Neural cell (in vitro differentiated cells): ENCODE data around the gene KIF22. TPM values are rescaled to one million over a fixed set of nuclear protein-coding genes. Genes with fewer than 3 reads are reported as not detected.
"Not testable (repeated sequence)": the region's sequence is repeated elsewhere in the genome, so short reads cannot be mapped to it uniquely, and the experiment has no call there.

Experiments
- H2AFZ ChIP-seq: fragments of 200-600, 300-800 bp; sonication (generic), shearing (Covaris generic); 2 replicates; pipeline ENCODE4 v1.6.0; 2014; ENCODE audit warnings: low read depth, mild to moderate bottlenecking, antibody characterized with exemption, low read length, moderate library complexity
- H3F3A ChIP-seq: fragments of 200-600 bp; shearing (Covaris generic); 2 replicates; pipeline ENCODE4 v1.6.1; 2016; ENCODE audit warnings: mild to moderate bottlenecking, moderate library complexity, mixed read lengths, antibody characterized with exemption, low read length; ENCODE audit not compliant: insufficient read depth, poor library complexity, severe bottlenecking
- H3K27ac ChIP-seq: fragments of 200-600, 300-800 bp; sonication (generic), shearing (Covaris generic); 2 replicates; pipeline ENCODE4 v1.5.1; 2014; ENCODE audit warnings: mild to moderate bottlenecking, low read length, moderate library complexity
- H3K27me3 ChIP-seq: fragments of 300-800, 200-600 bp; sonication (generic), shearing (Covaris generic); 2 replicates; pipeline ENCODE4 v1.6.0; 2014; ENCODE audit warnings: mild to moderate bottlenecking, low read depth, low read length, moderate library complexity; ENCODE audit not compliant: insufficient read depth
- H3K36me3 ChIP-seq: fragments of 300-800, 200-600 bp; sonication (generic), shearing (Covaris generic); 2 replicates; pipeline ENCODE4 v1.5.1; 2014; ENCODE audit warnings: mild to moderate bottlenecking, antibody characterized with exemption, low read length, moderate library complexity; ENCODE audit not compliant: insufficient read depth
- H3K4me2 ChIP-seq: fragments of 300-800, 200-600 bp; sonication (generic), shearing (Covaris generic); 2 replicates; pipeline ENCODE4 v1.6.0; 2014; ENCODE audit warnings: mild to moderate bottlenecking, low read length
- H3K4me3 ChIP-seq: fragments of 300-800, 200-600 bp; sonication (generic), shearing (Covaris generic); 2 replicates; pipeline ENCODE4 v1.5.1; 2014; ENCODE audit warnings: mild to moderate bottlenecking, low read length, moderate library complexity
- H3K79me2 ChIP-seq: fragments of 200-600 bp; shearing (Covaris generic); replicated peaks from 2 replicates; pipeline ENCODE4 v1.6.0; 2014; ENCODE audit warnings: mild to moderate bottlenecking, low read length, moderate library complexity; ENCODE audit not compliant: insufficient read depth
- H3K9ac ChIP-seq: fragments of 300-800, 200-600 bp; sonication (generic), shearing (Covaris generic); 2 replicates; pipeline ENCODE4 v1.6.1; 2016; ENCODE audit warnings: mild to moderate bottlenecking, low read length, mixed read lengths
- H3K9me2 ChIP-seq: fragments of 200-600 bp; shearing (Covaris generic); 2 replicates; pipeline ENCODE4 v1.6.1; 2016; ENCODE audit warnings: mild to moderate bottlenecking, low read length, mixed read lengths; ENCODE audit not compliant: insufficient read depth
- H3K9me3 ChIP-seq: fragments of 200-600, 300-800 bp; sonication (generic), shearing (Covaris generic); 2 replicates; pipeline ENCODE4 v1.6.1; 2016; ENCODE audit warnings: mild to moderate bottlenecking, mixed run types, low read length, moderate library complexity, mixed read lengths
- H4K20me1 ChIP-seq: fragments of 200-600 bp; shearing (Covaris generic); 2 replicates; pipeline ENCODE4 v1.6.1; 2016; ENCODE audit warnings: mild to moderate bottlenecking, mixed run types; ENCODE audit not compliant: insufficient read depth
- EP300 ChIP-seq: fragments of 450-650 bp; conservative IDR thresholded peaks from 2 replicates; pipeline ENCODE4 v1.6.1; 2014; ENCODE audit warnings: antibody characterized with exemption, mild to moderate bottlenecking, moderate library complexity; ENCODE audit not compliant: poor library complexity, severe bottlenecking
- EZH2 ChIP-seq: fragments of 200-600, 300-800 bp; shearing (Covaris generic), sonication (generic); IDR thresholded peaks from 2 replicates; pipeline ENCODE4 v1.6.1; 2014; ENCODE audit warnings: antibody characterized with exemption, low read length, borderline replicate concordance, mild to moderate bottlenecking; ENCODE audit not compliant: insufficient read depth, poor library complexity, severe bottlenecking
- MXI1 ChIP-seq: fragments of 450-650 bp; conservative IDR thresholded peaks from 2 replicates; pipeline ENCODE4 v1.6.1; 2014; ENCODE audit warnings: antibody characterized with exemption, mild to moderate bottlenecking; ENCODE audit not compliant: poor library complexity, severe bottlenecking
- POLR2AphosphoS5 ChIP-seq: IDR thresholded peaks from 2 replicates; pipeline ENCODE4 v1.6.1; 2012
- RAD21 ChIP-seq: fragments of 450-650 bp; conservative IDR thresholded peaks from 2 replicates; pipeline ENCODE4 v1.6.1; 2014; ENCODE audit warnings: antibody characterized with exemption, mild to moderate bottlenecking, moderate library complexity
- SMC3 ChIP-seq: fragments of 450-650 bp; conservative IDR thresholded peaks from 2 replicates; pipeline ENCODE4 v1.6.1; 2014; ENCODE audit warnings: antibody characterized with exemption, mild to moderate bottlenecking, moderate library complexity; ENCODE audit not compliant: poor library complexity
- TAF1 ChIP-seq: IDR thresholded peaks from 2 replicates; pipeline ENCODE4 v1.6.1; 2012; ENCODE audit warnings: low read depth
- polyA plus RNA-seq: library from polyadenylated mRNA; depleted of rRNA; stranded (reverse); fragments of >200 nt; gene quantifications from 2 replicates; pipeline ENCODE4 v1.2.3, GENCODE V29; 2014
- TF ChIP-seq, protein P1 (sequence below): fragments of 450-650 bp; IDR thresholded peaks from 2 replicates; pipeline ENCODE4 v1.5.1; 2014; ENCODE audit warnings: antibody characterized with exemption, mild to moderate bottlenecking, moderate library complexity; ENCODE audit not compliant: poor library complexity, severe bottlenecking
- TF ChIP-seq, protein P2 (sequence below): IDR thresholded peaks from 2 replicates; pipeline ENCODE4 v1.6.1; 2012; ENCODE audit warnings: borderline replicate concordance

The KIF22 gene
- polyA plus RNA-seq, 1 donor from 2014 or later: 81.1 TPM

DNA sequence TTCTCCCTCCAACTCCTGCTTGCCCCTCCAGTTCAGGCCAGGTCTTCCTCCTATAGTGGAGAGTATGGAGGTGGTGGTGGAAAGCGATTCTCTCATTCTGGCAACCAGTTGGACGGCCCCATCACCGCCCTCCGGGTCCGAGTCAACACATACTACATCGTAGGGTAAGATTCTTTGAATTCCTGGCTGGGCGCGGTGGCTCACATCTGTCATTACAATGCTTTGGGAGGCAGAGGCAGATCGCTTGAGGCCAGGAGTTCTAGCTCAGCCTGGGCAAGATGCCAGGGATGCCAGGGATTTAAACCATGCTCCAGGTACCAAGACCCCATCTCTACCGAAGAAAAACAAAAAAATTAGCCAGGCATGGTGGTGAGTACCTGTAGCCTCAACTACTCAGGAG lies 11.1 kb upstream of the KIF22 start:
- Histone ChIP-seq H4K20me1 (no peaks in the 10 kb centered on the region), H3K4me2 (no peak overlapping the region), H3K27ac (no peak overlapping the region), H3K9ac (no peak overlapping the region), H3K36me3 (no peaks in the 10 kb centered on the region), H2AFZ (no peak overlapping the region), H3K9me2 (no peaks in the 10 kb centered on the region), H3K27me3 (no peaks in the 10 kb centered on the region), H3K79me2 (no peaks in the 10 kb centered on the region), H3F3A (no peaks in the 10 kb centered on the region), H3K9me3 (no peaks in the 10 kb centered on the region), H3K4me3 (no peak overlapping the region)
- TF ChIP-seq MXI1 (no peak), EP300 (no peak), POLR2AphosphoS5 (no peak), SMC3 (no peak), EZH2 (no peak), TAF1 (no peak), RAD21 (no peak)
- TF ChIP-seq, protein P1, sequence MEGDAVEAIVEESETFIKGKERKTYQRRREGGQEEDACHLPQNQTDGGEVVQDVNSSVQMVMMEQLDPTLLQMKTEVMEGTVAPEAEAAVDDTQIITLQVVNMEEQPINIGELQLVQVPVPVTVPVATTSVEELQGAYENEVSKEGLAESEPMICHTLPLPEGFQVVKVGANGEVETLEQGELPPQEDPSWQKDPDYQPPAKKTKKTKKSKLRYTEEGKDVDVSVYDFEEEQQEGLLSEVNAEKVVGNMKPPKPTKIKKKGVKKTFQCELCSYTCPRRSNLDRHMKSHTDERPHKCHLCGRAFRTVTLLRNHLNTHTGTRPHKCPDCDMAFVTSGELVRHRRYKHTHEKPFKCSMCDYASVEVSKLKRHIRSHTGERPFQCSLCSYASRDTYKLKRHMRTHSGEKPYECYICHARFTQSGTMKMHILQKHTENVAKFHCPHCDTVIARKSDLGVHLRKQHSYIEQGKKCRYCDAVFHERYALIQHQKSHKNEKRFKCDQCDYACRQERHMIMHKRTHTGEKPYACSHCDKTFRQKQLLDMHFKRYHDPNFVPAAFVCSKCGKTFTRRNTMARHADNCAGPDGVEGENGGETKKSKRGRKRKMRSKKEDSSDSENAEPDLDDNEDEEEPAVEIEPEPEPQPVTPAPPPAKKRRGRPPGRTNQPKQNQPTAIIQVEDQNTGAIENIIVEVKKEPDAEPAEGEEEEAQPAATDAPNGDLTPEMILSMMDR: no peak
- TF ChIP-seq, protein P2, sequence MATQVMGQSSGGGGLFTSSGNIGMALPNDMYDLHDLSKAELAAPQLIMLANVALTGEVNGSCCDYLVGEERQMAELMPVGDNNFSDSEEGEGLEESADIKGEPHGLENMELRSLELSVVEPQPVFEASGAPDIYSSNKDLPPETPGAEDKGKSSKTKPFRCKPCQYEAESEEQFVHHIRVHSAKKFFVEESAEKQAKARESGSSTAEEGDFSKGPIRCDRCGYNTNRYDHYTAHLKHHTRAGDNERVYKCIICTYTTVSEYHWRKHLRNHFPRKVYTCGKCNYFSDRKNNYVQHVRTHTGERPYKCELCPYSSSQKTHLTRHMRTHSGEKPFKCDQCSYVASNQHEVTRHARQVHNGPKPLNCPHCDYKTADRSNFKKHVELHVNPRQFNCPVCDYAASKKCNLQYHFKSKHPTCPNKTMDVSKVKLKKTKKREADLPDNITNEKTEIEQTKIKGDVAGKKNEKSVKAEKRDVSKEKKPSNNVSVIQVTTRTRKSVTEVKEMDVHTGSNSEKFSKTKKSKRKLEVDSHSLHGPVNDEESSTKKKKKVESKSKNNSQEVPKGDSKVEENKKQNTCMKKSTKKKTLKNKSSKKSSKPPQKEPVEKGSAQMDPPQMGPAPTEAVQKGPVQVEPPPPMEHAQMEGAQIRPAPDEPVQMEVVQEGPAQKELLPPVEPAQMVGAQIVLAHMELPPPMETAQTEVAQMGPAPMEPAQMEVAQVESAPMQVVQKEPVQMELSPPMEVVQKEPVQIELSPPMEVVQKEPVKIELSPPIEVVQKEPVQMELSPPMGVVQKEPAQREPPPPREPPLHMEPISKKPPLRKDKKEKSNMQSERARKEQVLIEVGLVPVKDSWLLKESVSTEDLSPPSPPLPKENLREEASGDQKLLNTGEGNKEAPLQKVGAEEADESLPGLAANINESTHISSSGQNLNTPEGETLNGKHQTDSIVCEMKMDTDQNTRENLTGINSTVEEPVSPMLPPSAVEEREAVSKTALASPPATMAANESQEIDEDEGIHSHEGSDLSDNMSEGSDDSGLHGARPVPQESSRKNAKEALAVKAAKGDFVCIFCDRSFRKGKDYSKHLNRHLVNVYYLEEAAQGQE: no peak

DNA sequence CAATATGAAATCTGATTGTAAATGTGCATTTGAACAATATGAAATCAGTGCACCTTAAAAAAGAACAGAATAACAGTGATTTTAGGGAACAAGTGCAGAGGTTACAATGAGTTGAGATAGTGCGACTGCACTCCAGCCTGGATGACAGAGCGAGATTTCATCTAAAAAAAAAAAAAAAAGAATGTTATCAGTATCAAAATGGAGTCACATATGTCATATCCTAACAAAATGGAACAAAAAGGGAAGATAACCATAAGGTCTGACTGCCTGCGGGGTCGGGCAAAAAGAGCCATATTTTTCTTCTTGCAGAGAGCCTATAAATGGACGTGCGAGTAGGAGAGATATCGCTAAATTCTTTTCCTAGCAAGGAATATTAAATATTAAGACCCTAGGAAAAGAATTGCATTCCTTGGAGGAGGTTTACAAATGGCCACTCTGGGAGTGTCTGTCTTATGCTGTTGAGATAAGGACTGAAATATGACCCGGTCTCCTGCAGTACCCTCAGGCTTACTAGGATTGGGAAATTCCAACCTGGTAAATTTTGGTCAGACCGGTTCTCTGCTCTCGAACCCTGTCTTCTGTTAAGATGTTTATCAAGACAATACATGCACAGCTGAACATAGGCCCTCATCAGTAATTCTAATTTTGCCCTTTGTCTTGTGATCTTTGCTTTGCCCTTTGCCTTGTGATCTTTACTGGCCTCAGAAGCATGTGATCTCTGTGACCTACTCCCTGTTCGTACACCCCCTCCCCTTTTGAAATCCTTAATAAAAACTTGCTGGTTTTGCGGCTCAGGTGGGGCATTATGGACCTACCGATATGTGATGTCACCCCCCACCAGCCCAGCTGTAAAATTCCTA lies 7.2 kb upstream of the KIF22 start:
- H3K36me3 ChIP-seq, H3K27me3 ChIP-seq, H3K9me3 ChIP-seq, H3K9me2 ChIP-seq, H4K20me1 ChIP-seq, H3F3A ChIP-seq, H3K27ac ChIP-seq, H3K4me2 ChIP-seq, H3K79me2 ChIP-seq, H3K4me3 ChIP-seq, H3K9ac ChIP-seq, H2AFZ ChIP-seq: not testable (repeated sequence)
